ENCODE data around the gene GIMAP2. TPM values are rescaled to one million over a fixed set of nuclear protein-coding genes. Genes with fewer than 3 reads are reported as not detected.

Gene GIMAP2
- total RNA-seq, 1 donor from 2014 or later, result 24.7 TPM

- intact Hi-C loops (cut with micrococcal nuclease), result loop anchor here (1.0 kb wide), 3 partner anchors 16 to 290 kb away; partner anchors contain the start of gene GIMAP2
- H3K36me3 Mint-ChIP-seq (ENCODE audit: low read depth), result peaks cover 51% of the 10 kb centered on the region
Measured at GRCh38 chr7:150738591-150739001, 53.1 kb downstream of the GIMAP2 start.

GRCh38 chr7:150739033-150739432, 53.5 kb downstream of the GIMAP2 start:
- intact Hi-C loops (cut with micrococcal nuclease), result no loop called here
- no peaks in the 10 kb centered on the region for H3K27me3 Mint-ChIP-seq (ENCODE audit: insufficient read depth)
- no peak for DNase-seq (ENCODE audit: low spot score)
- H3K27ac Mint-ChIP-seq, result peak overlapping the region; percentile 99
- peaks cover 54% of the 10 kb centered on the region for H3K36me3 Mint-ChIP-seq (ENCODE audit: low read depth)
- H3K4me1 Mint-ChIP-seq (ENCODE audit: low read depth), result peaks cover 88% of the 10 kb centered on the region
- no peaks in the 10 kb centered on the region for H3K9me3 Mint-ChIP-seq
- H3K4me3 Mint-ChIP-seq, result peak overlapping the region; percentile 97

More at GRCh38 chr7:150738591-150739001, 53.1 kb downstream of the GIMAP2 start:
- H3K9me3 Mint-ChIP-seq, result no peaks in the 10 kb centered on the region
- no peak for DNase-seq (ENCODE audit: low spot score)
- no peaks in the 10 kb centered on the region for H3K27me3 Mint-ChIP-seq (ENCODE audit: insufficient read depth)
- peak overlapping the region; percentile 97 for H3K4me3 Mint-ChIP-seq
- peak overlapping the region; percentile 99 for H3K27ac Mint-ChIP-seq
- H3K4me1 Mint-ChIP-seq (ENCODE audit: low read depth), result peaks cover 88% of the 10 kb centered on the region

- Mint-ChIP-seq H3K4me3 (peak overlapping the region; percentile 97), H3K9me3 (no peaks in the 10 kb centered on the region), H3K27me3 (ENCODE audit: insufficient read depth) (no peaks in the 10 kb centered on the region), H3K4me1 (ENCODE audit: low read depth) (peaks cover 88% of the 10 kb centered on the region), H3K36me3 (ENCODE audit: low read depth) (peaks cover 62% of the 10 kb centered on the region), H3K27ac (peak overlapping the region; percentile 89)
- intact Hi-C loops (cut with micrococcal nuclease), result no loop called here
- DNase-seq (ENCODE audit: low spot score), result no peak
Measured at GRCh38 chr7:150740053-150740452, 54.5 kb downstream of the GIMAP2 start.

- Mint-ChIP-seq H3K27me3 (ENCODE audit: insufficient read depth) (no peaks in the 10 kb centered on the region), H3K36me3 (ENCODE audit: low read depth) (peaks cover 76% of the 10 kb centered on the region), H3K4me1 (ENCODE audit: low read depth) (peaks cover 86% of the 10 kb centered on the region), H3K9me3 (no peaks in the 10 kb centered on the region), H3K4me3 (peak overlapping the region; percentile 97), H3K27ac (peak overlapping the region; percentile 89)
- intact Hi-C loops (cut with micrococcal nuclease), result no loop called here
- no peak for DNase-seq (ENCODE audit: low spot score)
Measured at GRCh38 chr7:150742286-150742968, 56.9 kb downstream of the GIMAP2 start.

Other genes starting within 250 kb of the GIMAP2 start
- gene GIMAP8, start 235.1 kb upstream of the GIMAP2 start, total RNA-seq, result 9.2 and 9.4 TPM in 2 replicates
- 46.9 and 55.1 TPM in 2 replicates for gene GIMAP7, start 170.8 kb upstream of the GIMAP2 start, total RNA-seq
- 84.2 and 87.4 TPM in 2 replicates for gene GIMAP4, start 118.3 kb upstream of the GIMAP2 start, total RNA-seq
- 38.7 and 41.3 TPM in 2 replicates for gene GIMAP6, start 53.3 kb upstream of the GIMAP2 start, total RNA-seq
- 4.6 and 4.9 TPM in 2 replicates for gene GIMAP1, start 30.9 kb downstream of the GIMAP2 start, total RNA-seq
- gene GIMAP5, start 51.7 kb downstream of the GIMAP2 start, total RNA-seq, result 53.8 and 59.7 TPM in 2 replicates
- not detected in 2 replicates for gene TMEM176B, start 114.7 kb downstream of the GIMAP2 start, total RNA-seq
- not detected in 2 replicates for gene TMEM176A, start 115.1 kb downstream of the GIMAP2 start, total RNA-seq
- gene AOC1, start 166.8 kb downstream of the GIMAP2 start, total RNA-seq, result not detected in 2 replicates